ENCODE results near the gene TMPRSS9. TPM values are rescaled to one million over a fixed set of nuclear protein-coding genes. Genes with fewer than 3 reads are reported as not detected.

Gene TMPRSS9
- polyA plus RNA-seq, 3 donors = 0.12 to 0.30 TPM; not detected in 1

Other genes with a start within 250 kb of the TMPRSS9 start
- 100 to 1,000 TPM in 1 of 3 donors, 10 to 100 TPM in 1, 1 to 10 TPM in 1; 9.6 to 105 (median 12.4) TPM for gene AP3D1, start 208.7 kb upstream of the TMPRSS9 start, polyA plus RNA-seq
- gene DOT1L, start 196.3 kb upstream of the TMPRSS9 start, polyA plus RNA-seq = 10 to 100 TPM in 1 of 3 donors, under 1 TPM in 2; 0.32 to 18.2 (median 0.75) TPM
- gene PLEKHJ1, start 123.9 kb upstream of the TMPRSS9 start, polyA plus RNA-seq = 10 to 100 TPM; 62.1 to 90.0 (median 69.0) TPM
- 10 to 100 TPM in 2 of 3 donors, 1 to 10 TPM in 1; 8.0 to 70.8 (median 11.6) TPM for gene SF3A2, start 123.4 kb upstream of the TMPRSS9 start, polyA plus RNA-seq
- gene AMH, start 110.9 kb upstream of the TMPRSS9 start, polyA plus RNA-seq = under 1 TPM in 1 of 3 donors, not detected in 2; 0.12 TPM
- gene JSRP1, start 103.8 kb upstream of the TMPRSS9 start, polyA plus RNA-seq = under 1 TPM in 2 of 3 donors, not detected in 1; 0.38 to 0.50 TPM
- 1 to 10 TPM; 2.4 to 6.3 (median 2.9) TPM for gene PEAK3, start 78.1 kb upstream of the TMPRSS9 start, polyA plus RNA-seq
- 1 to 10 TPM in 2 of 3 donors, under 1 TPM in 1; 0.08 to 2.8 (median 2.2) TPM for gene LINGO3, start 52.1 kb upstream of the TMPRSS9 start, polyA plus RNA-seq
- gene LSM7, start 31.7 kb upstream of the TMPRSS9 start, polyA plus RNA-seq = 100 to 1,000 TPM in 2 of 3 donors, 10 to 100 TPM in 1; 98.6 to 312 (median 132) TPM
- 10 to 100 TPM in 1 of 3 donors, 1 to 10 TPM in 2; 5.7 to 64.9 (median 8.7) TPM for gene SPPL2B, start 31.6 kb upstream of the TMPRSS9 start, polyA plus RNA-seq
- gene TIMM13, start 67.3 kb downstream of the TMPRSS9 start, polyA plus RNA-seq = 10 to 100 TPM; 17.3 to 89.3 (median 72.4) TPM
- gene LMNB2, start 96.7 kb downstream of the TMPRSS9 start, polyA plus RNA-seq = 1 to 10 TPM; 2.3 to 7.6 (median 4.2) TPM
- 100 to 1,000 TPM in 1 of 3 donors, 10 to 100 TPM in 2; 67.4 to 505 (median 76.2) TPM for gene GADD45B, start 115.9 kb downstream of the TMPRSS9 start, polyA plus RNA-seq